Lung (tissue), 12 donors: ENCODE data around the gene KRT78. TPM values are rescaled to one million over a fixed set of nuclear protein-coding genes. Genes with fewer than 3 reads are reported as not detected.

ENCODE experiments used
- ATAC-seq: fragments of 200-7000 bp; cut with Tn5 transposase; one replicate; pipeline ENCODE4 v1.9.1; 2020; ENCODE audit warnings: moderate number of reproducible peaks; ENCODE audit not compliant: insufficient read depth, low FRiP score
- DNase-seq, 3 donors: peaks; one replicate each; pipeline ENCODE4 v3.0.0-alpha.2; 2013 to 2017
- H3K27ac ChIP-seq, 2 donors: one replicate each; pipeline ENCODE4 v1.5.1; 2013; ENCODE audit warnings: mild to moderate bottlenecking in 2 of 2, moderate library complexity in 2 of 2, control low read depth in 1 of 2, inconsistent platforms in 1 of 2, low read depth in 1 of 2, low read length in 1 of 2
- H3K27me3 ChIP-seq, 3 donors: one replicate each; pipeline ENCODE4 v1.5.1; 2013; ENCODE audit warnings: low read length in 2 of 3; ENCODE audit not compliant: control insufficient read depth in 3 of 3, insufficient read depth in 3 of 3
- H3K36me3 ChIP-seq, 4 donors: one replicate each; pipeline ENCODE4 v1.5.1; 2013; ENCODE audit warnings: low read length in 4 of 4, mild to moderate bottlenecking in 1 of 4, moderate library complexity in 1 of 4; ENCODE audit not compliant: control insufficient read depth in 4 of 4, insufficient read depth in 4 of 4
- H3K4me1 ChIP-seq, 5 donors: one replicate each; pipeline ENCODE4 v1.5.1; 2013; ENCODE audit warnings: low read length in 5 of 5, mild to moderate bottlenecking in 2 of 5, moderate library complexity in 1 of 5; ENCODE audit not compliant: control insufficient read depth in 5 of 5, insufficient read depth in 5 of 5
- H3K4me3 ChIP-seq: one replicate; pipeline ENCODE4 v1.5.1; 2013; ENCODE audit warnings: mild to moderate bottlenecking, control low read depth, moderate library complexity
- H3K9ac ChIP-seq, 2 donors: one replicate each; pipeline ENCODE4 v1.5.1; 2013; ENCODE audit warnings: low read length in 2 of 2, control low read depth in 1 of 2; ENCODE audit not compliant: insufficient read depth in 1 of 2
- H3K9me3 ChIP-seq, 4 donors: one replicate each; pipeline ENCODE4 v1.5.1; 2013; ENCODE audit warnings: low read length in 3 of 4, mild to moderate bottlenecking in 1 of 4, moderate library complexity in 1 of 4; ENCODE audit not compliant: control insufficient read depth in 4 of 4, insufficient read depth in 3 of 4
- WGBS, 2 donors: extraction: QIAGEN DNeasy Blood & Tissue Kit; methylation state at CpG; one replicate each; pipeline ENCODE4 v1.1.7; 2013; 5-methylcytosine and 5-hydroxymethylcytosine counted together
- polyA plus RNA-seq, 2 donors: library from polyadenylated mRNA; stranded (reverse); fragments of 200-250 nt; gene quantifications; one replicate each; pipeline ENCODE4 v1.2.1, GENCODE V29; 2013
- total RNA-seq, 2 donors: library from RNA; depleted of rRNA in 1 of 2; stranded (reverse); fragments of >200 nt in 1 of 2; gene quantifications; one replicate each; pipeline ENCODE4 v1.2.1, GENCODE V29; 2014 to 2021
- TF ChIP-seq, protein P1 (sequence below): IDR thresholded peaks from 2 replicates; pipeline ENCODE4 v1.5.1; 2012; ENCODE audit warnings: mild to moderate bottlenecking; ENCODE audit errors: control extremely low read depth, extremely low read depth
- donor health status: control.
- donor health status: control.
- donor health status: Bipolar disorder and iron deficiency.
- donor health status: healthy.
- donor health status: DM: yes; HTN: yes; CAD: no.

The KRT78 gene
- total and polyA plus RNA-seq, 4 donors = 0.02 to 0.65 TPM; not detected in 2

DNA sequence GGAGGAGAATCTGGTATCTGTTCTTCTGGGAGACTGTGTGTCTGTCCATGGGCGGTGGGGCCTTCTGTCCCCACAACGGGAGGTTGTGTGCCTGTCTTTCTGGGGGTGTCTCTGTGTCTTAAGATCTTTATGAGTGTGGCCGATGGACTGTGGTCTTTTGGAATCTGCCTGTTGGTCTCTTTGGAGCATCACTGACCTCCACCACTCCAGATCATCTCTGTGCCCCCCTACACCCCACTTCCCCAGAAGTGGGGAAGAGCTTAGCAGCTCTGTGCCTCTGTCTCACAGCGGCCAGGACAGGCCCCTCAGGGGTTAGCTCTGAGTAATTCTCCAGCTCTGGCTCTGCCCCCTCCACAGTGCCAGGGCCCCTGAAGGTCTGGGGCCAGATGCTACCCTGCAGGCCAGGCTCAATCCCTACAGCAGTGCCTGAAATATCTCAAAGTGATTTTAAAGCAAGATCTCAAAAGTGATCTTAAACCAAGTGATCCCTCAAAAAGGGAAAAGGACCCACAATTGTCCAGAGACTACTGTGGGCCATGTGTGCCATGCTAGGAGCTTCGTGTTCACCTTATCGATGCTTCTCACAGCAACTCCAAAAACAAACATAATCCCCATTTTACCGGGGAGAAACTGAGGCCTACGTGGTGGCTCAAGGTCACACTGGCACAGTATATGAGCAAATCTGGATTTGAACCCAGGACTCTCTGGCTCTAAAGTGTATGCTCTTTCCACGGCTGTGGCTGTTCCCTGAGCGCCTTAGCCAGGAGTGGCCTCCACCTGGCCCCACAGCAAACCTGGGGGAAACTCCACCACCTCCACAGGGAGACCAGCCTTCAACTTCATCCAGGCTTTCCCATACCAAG lies 26.0 kb upstream of the KRT78 start:
- peak overlapping the region; percentile 38 to 41 for H3K27ac ChIP-seq
- no peak for DNase-seq
- TF ChIP-seq, protein P1, sequence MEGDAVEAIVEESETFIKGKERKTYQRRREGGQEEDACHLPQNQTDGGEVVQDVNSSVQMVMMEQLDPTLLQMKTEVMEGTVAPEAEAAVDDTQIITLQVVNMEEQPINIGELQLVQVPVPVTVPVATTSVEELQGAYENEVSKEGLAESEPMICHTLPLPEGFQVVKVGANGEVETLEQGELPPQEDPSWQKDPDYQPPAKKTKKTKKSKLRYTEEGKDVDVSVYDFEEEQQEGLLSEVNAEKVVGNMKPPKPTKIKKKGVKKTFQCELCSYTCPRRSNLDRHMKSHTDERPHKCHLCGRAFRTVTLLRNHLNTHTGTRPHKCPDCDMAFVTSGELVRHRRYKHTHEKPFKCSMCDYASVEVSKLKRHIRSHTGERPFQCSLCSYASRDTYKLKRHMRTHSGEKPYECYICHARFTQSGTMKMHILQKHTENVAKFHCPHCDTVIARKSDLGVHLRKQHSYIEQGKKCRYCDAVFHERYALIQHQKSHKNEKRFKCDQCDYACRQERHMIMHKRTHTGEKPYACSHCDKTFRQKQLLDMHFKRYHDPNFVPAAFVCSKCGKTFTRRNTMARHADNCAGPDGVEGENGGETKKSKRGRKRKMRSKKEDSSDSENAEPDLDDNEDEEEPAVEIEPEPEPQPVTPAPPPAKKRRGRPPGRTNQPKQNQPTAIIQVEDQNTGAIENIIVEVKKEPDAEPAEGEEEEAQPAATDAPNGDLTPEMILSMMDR = no peak
- H3K4me3 ChIP-seq = no peak overlapping the region
- H3K27me3 ChIP-seq = no peaks in the 10 kb centered on the region
- no peak for ATAC-seq
- no peaks in the 10 kb centered on the region for H3K36me3 ChIP-seq
- WGBS, 2 donors = 67 to 74% methylated on average over 10 of the region's 10 CpGs
- H3K4me1 ChIP-seq = peaks cover 0 to 12% (median 8%) of the 10 kb centered on the region in 5 donors
- H3K9ac ChIP-seq = no peak overlapping the region
- H3K9me3 ChIP-seq = no peaks in the 10 kb centered on the region

DNA sequence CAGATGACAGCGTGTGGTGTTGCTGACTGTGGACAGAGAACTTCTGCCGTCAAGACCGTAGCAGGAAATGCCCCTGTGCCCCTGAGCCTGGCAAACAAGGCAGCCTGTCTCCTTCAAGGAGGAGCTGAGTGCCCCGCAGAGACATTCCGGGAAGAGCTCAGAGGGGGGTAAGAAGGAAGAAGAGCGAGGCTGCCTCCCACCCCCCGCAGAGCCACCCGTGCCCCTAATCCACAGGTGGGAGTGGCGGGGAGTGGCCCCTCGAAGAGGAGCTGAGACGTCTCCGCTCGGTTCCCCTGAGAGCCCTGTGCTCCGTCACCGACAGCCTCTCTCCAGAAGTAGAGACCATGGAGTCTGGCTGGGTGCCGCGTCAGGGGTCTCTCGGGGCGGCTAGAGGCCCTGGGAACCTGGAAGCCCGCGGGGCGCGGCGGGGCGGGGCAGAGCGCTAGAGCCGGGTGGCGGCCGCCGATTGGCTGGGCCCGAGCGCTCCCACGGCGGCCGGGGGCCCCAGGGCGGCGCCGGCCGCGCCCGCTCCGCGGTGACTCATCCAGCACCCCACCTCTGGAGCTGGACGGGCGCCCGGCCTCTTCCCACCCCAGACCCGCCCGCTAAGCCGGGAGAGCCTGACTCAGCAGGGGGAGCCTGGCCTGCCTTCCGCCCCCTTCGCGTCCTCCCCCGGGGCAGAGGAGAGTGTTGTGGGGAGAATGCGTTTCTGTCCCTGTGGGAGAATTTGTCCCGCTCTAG lies 25.2 kb upstream of the KRT78 start:
- peak overlapping the region; percentile 71 for H3K27ac ChIP-seq
- peak; percentile 68 for ATAC-seq
- peak; percentile 76 to 83 (median 79) for DNase-seq
- H3K4me3 ChIP-seq = no peak overlapping the region
- H3K9ac ChIP-seq = peak overlapping the region in 1 of 2 donors; percentile 5
- H3K4me1 ChIP-seq = peaks cover 0 to 12% (median 4%) of the 10 kb centered on the region in 5 donors
- no peaks in the 10 kb centered on the region for H3K27me3 ChIP-seq
- WGBS, 2 donors = 1% methylated on average over 41 to 55 of the region's 55 CpGs
- TF ChIP-seq, protein P1 = no peak
- H3K36me3 ChIP-seq = no peaks in the 10 kb centered on the region
- no peaks in the 10 kb centered on the region for H3K9me3 ChIP-seq

DNA sequence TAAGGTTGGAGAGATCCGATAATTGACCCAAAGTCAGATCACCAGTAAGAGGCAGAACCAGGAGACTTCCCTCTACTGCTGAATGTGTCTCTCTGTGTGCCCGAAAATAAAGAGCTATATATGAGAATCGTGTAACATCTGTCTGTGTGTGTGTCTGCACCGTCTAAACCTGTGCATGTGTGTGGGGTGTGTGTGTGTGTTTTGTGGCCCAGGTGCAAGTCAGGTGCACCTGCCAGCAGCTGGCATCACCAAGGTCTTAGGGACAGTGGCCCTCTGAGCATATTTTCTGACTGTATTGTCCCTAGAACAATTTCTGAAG lies 24.7 kb upstream of the KRT78 start:
- H3K27ac ChIP-seq = peak overlapping the region in 1 of 2 donors; percentile 71
- H3K4me3 ChIP-seq = no peak overlapping the region
- ATAC-seq (no peak), DNase-seq (no peak)
- WGBS, 2 donors = 60 to 64% methylated on average over 4 of the region's 4 CpGs
- TF ChIP-seq, protein P1 = no peak
- H3K27me3 ChIP-seq = no peaks in the 10 kb centered on the region
- no peak overlapping the region for H3K9ac ChIP-seq
- H3K9me3 ChIP-seq = no peaks in the 10 kb centered on the region
- H3K36me3 ChIP-seq = no peaks in the 10 kb centered on the region
- H3K4me1 ChIP-seq = peaks cover 0 to 12% (median 4%) of the 10 kb centered on the region in 5 donors
